Astrocyte of the spinal cord (primary cell): ENCODE measurements around the gene TAS1R1.
"Not testable (repeated sequence)": the region's sequence is repeated elsewhere in the genome, so short reads cannot be mapped to it uniquely, and the experiment has no call there.

Source experiments
- DNase-seq: peaks from one replicate; pipeline ENCODE4 v3.0.0; 2011; ENCODE audit warnings: low read depth, low spot score
- H3K4me3 ChIP-seq: 2 replicates; pipeline ENCODE4 v1.5.1; 2011; ENCODE audit warnings: low read depth, mild to moderate bottlenecking, low read length, moderate library complexity
- in situ Hi-C: cut with HindIII; loops from 2 replicates; pipeline ENCODE4 v1.10.0; 2017; ENCODE audit warnings: low sequenced_read_pairs
- TF ChIP-seq, protein P1 (sequence below): IDR thresholded peaks from 2 replicates; pipeline ENCODE4 v1.5.1; 2012; ENCODE audit warnings: low read depth, mild to moderate bottlenecking, low read length, inconsistent platforms

Gene TAS1R1

GRCh38 chr1:6596886-6597776 lies 42.0 kb downstream of the TAS1R1 start:
- no peak for DNase-seq
- TF ChIP-seq, protein P1, sequence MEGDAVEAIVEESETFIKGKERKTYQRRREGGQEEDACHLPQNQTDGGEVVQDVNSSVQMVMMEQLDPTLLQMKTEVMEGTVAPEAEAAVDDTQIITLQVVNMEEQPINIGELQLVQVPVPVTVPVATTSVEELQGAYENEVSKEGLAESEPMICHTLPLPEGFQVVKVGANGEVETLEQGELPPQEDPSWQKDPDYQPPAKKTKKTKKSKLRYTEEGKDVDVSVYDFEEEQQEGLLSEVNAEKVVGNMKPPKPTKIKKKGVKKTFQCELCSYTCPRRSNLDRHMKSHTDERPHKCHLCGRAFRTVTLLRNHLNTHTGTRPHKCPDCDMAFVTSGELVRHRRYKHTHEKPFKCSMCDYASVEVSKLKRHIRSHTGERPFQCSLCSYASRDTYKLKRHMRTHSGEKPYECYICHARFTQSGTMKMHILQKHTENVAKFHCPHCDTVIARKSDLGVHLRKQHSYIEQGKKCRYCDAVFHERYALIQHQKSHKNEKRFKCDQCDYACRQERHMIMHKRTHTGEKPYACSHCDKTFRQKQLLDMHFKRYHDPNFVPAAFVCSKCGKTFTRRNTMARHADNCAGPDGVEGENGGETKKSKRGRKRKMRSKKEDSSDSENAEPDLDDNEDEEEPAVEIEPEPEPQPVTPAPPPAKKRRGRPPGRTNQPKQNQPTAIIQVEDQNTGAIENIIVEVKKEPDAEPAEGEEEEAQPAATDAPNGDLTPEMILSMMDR: no peak
- H3K4me3 ChIP-seq: no peak overlapping the region
- in situ Hi-C loops: no loop called here

GRCh38 chr1:6597777-6598131 lies 42.6 kb downstream of the TAS1R1 start:
- in situ Hi-C loops: no loop called here
- TF ChIP-seq, protein P1: no peak
- DNase-seq: no peak
- no peak overlapping the region for H3K4me3 ChIP-seq

DNA sequence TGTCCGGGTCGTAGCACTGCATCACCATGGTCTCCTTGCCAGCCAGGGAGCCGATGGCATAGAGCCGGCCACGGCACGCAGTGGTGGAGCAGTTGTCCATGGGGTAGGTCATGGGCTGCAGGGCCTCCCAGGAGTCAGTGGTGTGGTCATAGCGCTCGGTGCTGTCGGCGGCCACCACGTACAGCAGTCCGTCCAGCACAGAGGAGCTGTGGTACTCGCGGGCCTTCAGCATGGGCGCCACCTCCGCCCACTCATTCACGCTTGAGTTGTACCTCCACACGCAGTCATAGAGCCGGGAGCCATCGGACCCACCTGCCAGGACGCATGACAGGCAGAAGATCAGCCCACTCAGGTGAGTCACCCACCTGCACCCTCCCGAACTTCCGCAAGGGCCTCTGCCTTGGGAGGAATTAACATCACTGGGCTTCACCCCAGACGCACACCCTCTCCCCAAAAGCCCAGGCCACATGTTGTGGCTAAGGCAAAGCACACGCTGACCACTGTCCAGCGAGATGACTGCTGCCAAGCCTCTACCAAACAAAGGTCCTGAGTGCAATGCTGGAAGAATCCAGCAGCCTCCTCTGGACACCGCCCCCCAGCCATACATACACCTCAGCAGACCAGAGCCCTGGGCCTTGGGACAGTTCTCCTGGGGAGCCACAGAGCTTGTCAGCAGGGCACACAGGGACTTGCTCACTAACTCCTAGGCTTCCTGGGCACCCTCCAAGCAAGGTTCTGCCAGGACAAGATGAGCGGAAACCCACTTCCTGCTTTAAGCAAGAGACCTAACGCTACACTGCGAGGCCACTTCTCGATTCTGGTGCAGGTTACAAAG lies 44.3 kb downstream of the TAS1R1 start:
- in situ Hi-C loops: no loop called here
- H3K4me3 ChIP-seq: no peak overlapping the region
- TF ChIP-seq, protein P1: no peak
- no peak for DNase-seq

GRCh38 chr1:6599991-6600390 lies 44.9 kb downstream of the TAS1R1 start:
- in situ Hi-C loops, DNase-seq: not testable (repeated sequence)
- H3K4me3 ChIP-seq: peak overlapping the region; percentile 79

DNA sequence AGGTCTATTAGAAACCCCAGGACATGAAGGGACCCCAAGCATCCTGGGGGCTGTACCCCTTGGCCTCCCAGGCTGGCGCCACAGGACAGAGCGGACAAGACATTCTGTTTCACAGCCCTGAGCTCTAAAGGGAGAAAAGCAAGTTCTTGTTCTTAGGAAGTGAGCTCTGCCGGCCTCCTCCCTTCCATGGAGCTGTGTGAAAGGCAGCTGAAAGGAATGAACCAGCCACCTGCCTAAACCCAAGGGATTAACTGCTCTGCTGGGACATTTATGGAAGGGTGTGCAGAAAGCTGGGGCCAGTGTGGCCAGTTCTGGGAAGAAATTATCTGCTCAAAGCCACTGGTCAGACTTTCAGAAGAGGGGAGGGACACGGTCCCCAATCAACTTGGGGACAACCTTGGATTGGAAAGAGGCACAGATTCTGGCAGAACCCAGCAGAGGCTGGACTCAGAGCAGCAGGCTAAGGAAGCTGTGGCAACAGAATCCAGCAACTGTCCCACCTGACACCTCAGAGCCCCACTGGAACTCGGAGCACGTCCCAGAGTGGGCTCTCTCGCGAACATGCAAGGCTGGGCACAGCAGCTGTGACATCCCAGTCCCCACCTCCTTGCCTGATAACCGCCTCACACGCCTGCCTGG lies 45.4 kb downstream of the TAS1R1 start:
- peak; percentile 25 for DNase-seq
- H3K4me3 ChIP-seq: peak overlapping the region; percentile 79
- in situ Hi-C loops: no loop called here
- TF ChIP-seq, protein P1: no peak

GRCh38 chr1:6601049-6601922 lies 46.2 kb downstream of the TAS1R1 start:
- H3K4me3 ChIP-seq: peak overlapping the region; percentile 79
- peak; percentile 91 for DNase-seq
- TF ChIP-seq, protein P1: no peak
- in situ Hi-C loops: no loop called here
